ENCODE results near the gene RNU1-2.
"Not testable (repeated sequence)": the region's sequence is repeated elsewhere in the genome, so short reads cannot be mapped to it uniquely, and the experiment has no call there.

Gene RNU1-2

DNA sequence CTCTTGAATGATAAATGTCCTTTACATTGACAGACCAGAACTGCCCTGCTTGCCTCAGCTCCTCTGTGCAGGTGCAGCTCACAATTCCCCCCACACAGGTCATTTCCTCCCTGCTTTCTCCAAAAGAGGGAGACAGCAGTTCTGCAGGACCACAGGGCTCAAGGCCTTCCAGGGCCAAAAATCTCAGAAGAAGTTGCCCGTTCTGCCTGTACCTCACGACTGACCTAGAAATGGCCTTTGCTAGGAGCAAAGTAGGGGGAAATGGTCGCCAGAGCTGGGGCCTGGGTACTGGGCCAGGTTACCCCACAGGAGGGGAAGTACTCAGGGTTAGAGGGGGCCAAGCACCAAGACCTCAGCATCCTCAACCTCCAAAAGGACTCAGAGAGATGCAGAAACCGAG is 11.1 kb downstream of the RNU1-2 start:
- Histone ChIP-seq H3K4me3 (no peak overlapping the region), H3K27ac (no peak overlapping the region)
- DNase-seq (ENCODE audit: low spot score): peak; percentile 71
- TF ChIP-seq, protein P1, sequence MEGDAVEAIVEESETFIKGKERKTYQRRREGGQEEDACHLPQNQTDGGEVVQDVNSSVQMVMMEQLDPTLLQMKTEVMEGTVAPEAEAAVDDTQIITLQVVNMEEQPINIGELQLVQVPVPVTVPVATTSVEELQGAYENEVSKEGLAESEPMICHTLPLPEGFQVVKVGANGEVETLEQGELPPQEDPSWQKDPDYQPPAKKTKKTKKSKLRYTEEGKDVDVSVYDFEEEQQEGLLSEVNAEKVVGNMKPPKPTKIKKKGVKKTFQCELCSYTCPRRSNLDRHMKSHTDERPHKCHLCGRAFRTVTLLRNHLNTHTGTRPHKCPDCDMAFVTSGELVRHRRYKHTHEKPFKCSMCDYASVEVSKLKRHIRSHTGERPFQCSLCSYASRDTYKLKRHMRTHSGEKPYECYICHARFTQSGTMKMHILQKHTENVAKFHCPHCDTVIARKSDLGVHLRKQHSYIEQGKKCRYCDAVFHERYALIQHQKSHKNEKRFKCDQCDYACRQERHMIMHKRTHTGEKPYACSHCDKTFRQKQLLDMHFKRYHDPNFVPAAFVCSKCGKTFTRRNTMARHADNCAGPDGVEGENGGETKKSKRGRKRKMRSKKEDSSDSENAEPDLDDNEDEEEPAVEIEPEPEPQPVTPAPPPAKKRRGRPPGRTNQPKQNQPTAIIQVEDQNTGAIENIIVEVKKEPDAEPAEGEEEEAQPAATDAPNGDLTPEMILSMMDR (IDR thresholded peaks at IDR 0.05): no peak

DNA sequence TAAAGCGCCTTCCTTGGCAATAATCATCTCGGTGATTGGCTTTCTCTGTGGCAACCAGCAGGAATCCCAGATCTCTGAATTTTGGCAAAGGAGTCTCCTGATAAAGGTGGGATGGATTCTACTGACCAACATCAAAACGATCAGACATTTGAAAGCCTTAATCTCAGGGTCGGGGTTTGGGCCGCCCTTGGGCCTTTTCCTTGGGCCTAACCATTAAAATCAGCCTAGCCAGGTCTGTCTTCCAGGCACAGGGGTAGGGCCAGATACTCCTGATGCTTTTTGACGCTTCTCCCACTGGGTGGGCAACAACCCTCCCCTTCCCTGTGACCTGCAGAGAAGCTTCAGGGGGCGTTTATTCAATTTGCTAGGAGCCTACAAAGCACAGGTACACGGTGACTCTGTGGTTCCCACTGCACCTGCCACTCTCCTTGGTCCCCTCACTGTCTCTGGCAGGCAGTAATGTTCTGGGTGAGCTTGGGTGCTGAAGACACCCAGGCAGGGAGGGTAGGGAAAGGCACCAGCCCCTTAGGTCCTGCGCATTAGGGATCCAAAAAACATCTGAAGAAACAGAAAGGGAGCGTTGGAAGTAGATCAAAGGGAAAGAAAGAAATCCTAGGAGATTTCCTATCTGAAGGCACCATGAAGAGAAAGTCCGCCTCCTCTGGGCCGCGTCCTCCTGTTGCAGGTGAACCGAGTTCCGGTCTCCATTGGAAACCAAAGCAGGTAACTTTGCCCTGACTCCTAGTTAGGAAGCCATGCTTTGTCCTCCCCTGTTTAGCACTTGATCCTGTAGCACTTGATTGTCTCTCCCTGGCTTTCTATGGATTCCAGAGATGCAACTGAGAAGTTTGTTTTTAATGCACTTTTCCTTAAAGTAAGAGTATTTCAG is 12.3 kb downstream of the RNU1-2 start:
- Histone ChIP-seq H3K4me3 (no peak overlapping the region), H3K27ac (no peak overlapping the region)
- TF ChIP-seq, protein P1 (IDR thresholded peaks at IDR 0.05): no peak
- no peak for DNase-seq (ENCODE audit: low spot score)

DNA sequence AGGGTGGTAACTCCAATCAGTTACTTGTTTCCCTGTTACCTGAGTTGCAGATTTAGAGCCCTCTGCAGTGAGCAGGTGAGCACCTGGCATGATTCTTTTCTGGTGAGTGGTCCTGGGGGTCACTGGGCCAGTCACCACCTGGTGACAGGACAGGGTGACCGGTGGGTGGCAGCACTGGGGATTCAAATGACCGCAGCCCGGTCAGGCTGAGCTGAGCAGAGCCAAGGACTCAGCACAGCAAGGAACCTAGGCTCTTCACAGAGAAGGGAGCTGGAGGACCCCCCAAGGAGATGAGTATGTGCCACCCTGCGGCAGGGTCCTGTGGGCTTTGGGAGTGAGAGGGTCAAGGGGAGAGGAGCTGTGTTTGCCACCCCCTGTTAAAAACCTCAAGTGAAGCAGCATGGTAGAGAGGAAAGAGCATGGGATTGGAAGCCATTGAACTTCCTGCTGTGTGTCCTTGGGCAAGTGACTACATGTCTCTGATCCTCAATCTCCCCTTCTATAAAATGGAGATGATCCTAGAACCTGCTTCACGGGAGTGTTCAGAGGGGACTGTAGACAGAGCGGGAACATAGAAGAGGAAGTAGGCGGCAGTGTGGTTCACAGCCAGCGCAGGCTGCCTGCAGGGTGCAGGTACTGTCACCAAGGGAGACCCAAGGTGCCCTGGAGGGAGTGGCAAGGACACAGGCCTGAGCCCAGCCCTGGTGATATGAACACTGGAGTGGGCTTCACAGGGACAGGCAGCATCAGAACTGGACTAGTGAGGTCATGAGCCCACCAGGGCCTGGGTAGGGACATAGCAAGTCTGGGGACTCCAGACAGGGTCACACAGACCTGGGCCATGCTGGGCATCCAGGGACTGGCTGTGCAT is 16.3 kb downstream of the RNU1-2 start:
- DNase-seq (ENCODE audit: low spot score): peak; percentile 72
- not testable (repeated sequence) for H3K4me3 ChIP-seq, H3K27ac ChIP-seq

DNA sequence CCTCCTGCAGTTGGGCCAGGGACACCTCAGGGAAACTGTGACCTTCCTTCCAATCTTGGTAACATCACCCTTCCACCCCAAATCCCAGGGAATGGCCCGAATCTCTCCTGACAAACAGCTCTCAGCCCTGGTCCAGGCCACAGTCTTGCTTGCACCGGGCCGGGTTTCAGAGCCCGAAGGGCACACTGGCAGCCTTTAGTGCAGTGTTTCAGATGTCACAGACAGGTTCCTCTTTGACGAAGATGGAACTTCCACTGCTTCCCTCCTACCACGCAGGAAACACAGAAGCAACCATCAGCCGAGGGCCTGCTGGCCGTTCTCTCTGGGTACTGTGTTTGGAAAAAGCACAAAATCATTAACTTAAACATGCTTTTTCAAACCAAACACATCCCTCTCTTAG is 17.0 kb downstream of the RNU1-2 start:
- not testable (repeated sequence) for H3K27ac ChIP-seq, H3K4me3 ChIP-seq
- peak; percentile 72 for DNase-seq (ENCODE audit: low spot score)

DNA sequence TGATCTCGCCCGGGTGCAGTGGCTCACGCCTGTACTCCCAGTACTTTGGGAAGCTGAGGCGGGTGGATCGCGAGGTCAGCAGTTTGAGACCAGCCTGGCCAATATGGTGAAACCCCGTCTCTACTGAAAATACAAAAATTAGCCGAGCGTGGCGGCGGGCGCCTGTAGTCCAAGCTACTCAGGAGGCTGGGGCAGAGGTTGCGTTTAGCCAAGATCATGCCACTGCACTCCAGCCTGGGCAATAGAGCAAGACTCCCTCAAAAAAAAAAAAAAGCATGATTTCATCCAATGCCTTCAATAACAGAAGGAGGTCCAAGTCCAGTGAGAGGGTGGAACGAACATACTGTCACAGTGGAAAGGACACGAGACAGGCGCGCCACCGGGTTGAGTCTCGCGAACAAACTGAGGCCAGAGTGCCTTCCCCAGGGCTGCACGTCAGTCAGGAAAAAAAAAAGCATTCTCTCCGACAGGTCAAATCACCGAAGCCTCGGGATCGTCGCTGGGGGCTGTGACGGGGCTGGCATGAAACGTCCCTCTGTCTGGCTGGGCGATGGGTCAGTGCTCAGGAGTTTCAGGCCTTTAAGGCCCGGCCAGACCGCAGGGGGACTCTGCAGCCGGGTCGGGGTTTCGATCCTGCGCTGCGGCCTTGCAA is 17.5 kb downstream of the RNU1-2 start:
- DNase-seq (ENCODE audit: low spot score): peak; percentile 72
- Histone ChIP-seq H3K4me3 (peak overlapping the region; percentile 90), H3K27ac (peak overlapping the region in 1 of 2 donors; percentile 87)
- TF ChIP-seq, protein P1 (IDR thresholded peaks at IDR 0.05): no peak

DNA sequence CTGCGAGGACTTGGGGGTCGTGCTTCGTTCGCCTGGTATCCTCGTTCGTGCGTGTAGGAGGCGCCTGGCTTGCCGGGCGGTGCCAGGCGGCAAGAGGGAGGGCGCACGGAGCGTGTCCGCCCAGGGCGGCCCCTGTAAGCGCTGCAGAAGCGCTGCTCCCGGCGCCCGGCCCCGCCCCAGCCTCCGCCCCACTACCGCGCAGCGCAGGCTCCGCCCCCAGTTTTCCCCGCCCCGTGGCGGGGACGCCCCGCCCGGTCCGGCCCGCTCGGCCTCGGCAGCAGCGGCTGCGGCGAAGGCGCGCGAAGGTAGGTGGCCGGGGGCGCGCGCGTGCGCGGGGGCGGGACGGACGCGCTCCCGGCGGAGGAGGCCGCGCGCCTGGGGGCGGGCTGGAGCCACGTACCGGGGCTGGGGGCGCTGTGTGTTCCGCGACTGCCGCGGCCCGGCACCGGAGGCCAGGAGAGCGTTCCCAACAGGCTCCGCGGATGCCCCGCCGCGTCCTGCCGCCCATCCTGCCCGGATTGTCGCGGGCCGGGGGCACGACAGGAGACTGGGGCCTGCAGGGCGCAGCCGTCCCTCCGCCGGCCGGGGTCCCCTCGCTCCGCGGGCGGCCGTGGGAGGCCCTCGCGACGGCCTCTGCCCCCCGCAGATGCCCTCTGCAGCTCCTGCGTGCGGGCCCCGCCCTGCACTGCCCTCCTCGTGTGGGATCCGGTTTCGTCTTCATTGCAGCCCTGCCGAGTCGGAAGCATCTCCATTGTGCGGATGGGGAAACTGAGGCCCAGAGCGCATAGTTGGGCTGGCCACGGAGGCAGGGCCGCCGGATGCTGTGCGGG is 18.3 kb downstream of the RNU1-2 start:
- peak; percentile 96 for DNase-seq (ENCODE audit: low spot score)
- peak overlapping the region; percentile 90 for H3K4me3 ChIP-seq
- TF ChIP-seq, protein P1 (IDR thresholded peaks at IDR 0.05): no peak
- H3K27ac ChIP-seq: peak overlapping the region; percentile 55 to 87

DNA sequence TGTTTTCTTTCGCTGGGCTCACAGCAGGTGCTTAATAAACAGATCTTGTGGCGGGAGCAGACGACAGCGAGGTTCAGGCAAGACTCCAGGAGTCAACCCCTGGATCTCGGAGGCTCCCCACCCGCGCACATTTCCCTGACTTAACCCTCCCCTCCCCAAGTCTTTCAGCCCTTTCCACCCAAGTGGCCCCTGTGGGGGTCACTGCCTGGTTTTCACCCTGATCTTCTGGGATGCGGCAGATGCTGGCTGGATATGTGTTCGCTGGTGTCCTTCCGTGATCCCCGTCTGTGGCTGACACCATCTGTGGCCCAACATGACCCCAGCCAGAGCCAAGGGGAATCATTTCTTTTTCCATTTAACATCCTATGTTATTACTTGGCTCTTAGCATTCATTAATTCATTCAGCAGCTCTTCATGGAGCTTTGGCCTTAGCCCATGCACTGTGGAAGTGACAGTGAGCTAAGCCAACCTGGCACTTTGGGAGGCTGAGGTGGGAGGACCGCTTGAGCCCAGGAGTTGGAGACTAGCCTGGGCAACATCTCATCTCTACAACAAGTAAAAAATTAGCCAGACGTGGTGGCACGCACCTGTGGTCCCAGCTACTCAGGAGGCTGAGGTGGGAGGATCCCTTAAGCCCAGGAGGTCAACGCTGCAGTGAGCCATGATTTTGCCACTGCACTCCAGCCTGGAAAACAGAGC is 19.3 kb downstream of the RNU1-2 start:
- H3K4me3 ChIP-seq: peak overlapping the region; percentile 90

More for the DNA sequence above, 19.3 kb downstream of the RNU1-2 start:
- peak; percentile 73 for DNase-seq (ENCODE audit: low spot score)
- not testable (repeated sequence) for H3K27ac ChIP-seq
